Psoas muscle (tissue), 8 donors: ENCODE measurements around the gene KLF13. TPM values are rescaled to one million over a fixed set of nuclear protein-coding genes. Genes with fewer than 3 reads are reported as not detected.

Source experiments
- ATAC-seq, 4 donors: fragments of 200-7000 bp; cut with Tn5 transposase; one replicate each; pipeline ENCODE4 v1.9.1; 2020; ENCODE audit warnings: moderate library complexity in 3 of 4, mild to moderate bottlenecking in 2 of 4
- DNase-seq, 2 donors: peaks; one replicate each; pipeline ENCODE4 v3.0.0-alpha.2; 2020
- H3K27ac ChIP-seq: fragments of 200-600 bp; one replicate; pipeline ENCODE4 v1.8.0; 2022
- H3K27me3 ChIP-seq, 3 donors: fragments of 200-600 bp in 1 of 3; one replicate each; pipeline versions ENCODE4 v1.6.1 to v1.8.0; 2013 to 2022; ENCODE audit warnings: low read length in 2 of 3, mild to moderate bottlenecking in 2 of 3, moderate library complexity in 1 of 3; ENCODE audit not compliant: insufficient read depth in 3 of 3
- H3K36me3 ChIP-seq, 2 donors: fragments of 200-600 bp in 1 of 2; one replicate each; pipeline versions ENCODE4 v1.6.1 to v1.8.0; 2013 to 2022; ENCODE audit warnings: low read depth in 1 of 2, mild to moderate bottlenecking in 1 of 2, moderate library complexity in 1 of 2; ENCODE audit not compliant: insufficient read depth in 1 of 2
- H3K4me1 ChIP-seq: fragments of 200-600 bp; one replicate; pipeline ENCODE4 v1.8.0; 2022
- H3K4me3 ChIP-seq: fragments of 200-600 bp; one replicate; pipeline ENCODE4 v1.8.0; 2022; ENCODE audit warnings: mild to moderate bottlenecking
- H3K9me3 ChIP-seq: fragments of 200-600 bp; one replicate; pipeline ENCODE4 v1.8.0; 2022
- WGBS, 3 donors: extraction: QIAGEN DNeasy Blood & Tissue Kit; methylation state at CpG; one replicate each; pipeline versions ENCODE4 v1.1.6 to v1.1.7; 2013; 5-methylcytosine and 5-hydroxymethylcytosine counted together
- intact Hi-C, 2 donors: fragments of 100-400 bp; cut with DNase I; formaldehyde crosslinking; loops; one replicate each; pipeline versions ENCODE4 v1.11.0 to v1.14.2; 2022
- polyA plus RNA-seq, 3 donors: library from polyadenylated mRNA; stranded (reverse); fragments of 200-250 nt; gene quantifications; one replicate each; pipeline ENCODE4 v1.2.3, GENCODE V29; 2013
- total RNA-seq, 4 donors: library from RNA; stranded (reverse); fragmentation: NEBNext Ultra II Directional in 2 of 4; extraction: Animal tissue kit (Norgen Biotek cat#: 25700) in 2 of 4; gene quantifications; one replicate each; pipeline versions ENCODE4 v1.2.1 to v1.2.4, GENCODE V29; 2021 to 2023
- TF ChIP-seq, protein P1 (sequence below): fragments of 200-600 bp; IDR thresholded peaks from one replicate; pipeline ENCODE4 v1.8.0; 2022; ENCODE audit warnings: antibody characterized with exemption
- donor health status: healthy with polysubstance abuse.
- donor health status: DM: no; HTN: no; CAD: no; lungs with moderate emphysema.
- donor health status: Bipolar disorder and iron deficiency.
- donor health status: healthy.
- donor health status: DM: yes; HTN: yes; CAD: no.
- donor health status: DM: no; HTN: no; CAD: no.
- donor health status: DM: no; HTN: no; CAD: no.
- donor health status: DM: yes; HTN: yes; CAD: no.

The KLF13 gene
- total and polyA plus RNA-seq, 7 donors = 11.9 to 45.6 (median 24.5) TPM

DNA sequence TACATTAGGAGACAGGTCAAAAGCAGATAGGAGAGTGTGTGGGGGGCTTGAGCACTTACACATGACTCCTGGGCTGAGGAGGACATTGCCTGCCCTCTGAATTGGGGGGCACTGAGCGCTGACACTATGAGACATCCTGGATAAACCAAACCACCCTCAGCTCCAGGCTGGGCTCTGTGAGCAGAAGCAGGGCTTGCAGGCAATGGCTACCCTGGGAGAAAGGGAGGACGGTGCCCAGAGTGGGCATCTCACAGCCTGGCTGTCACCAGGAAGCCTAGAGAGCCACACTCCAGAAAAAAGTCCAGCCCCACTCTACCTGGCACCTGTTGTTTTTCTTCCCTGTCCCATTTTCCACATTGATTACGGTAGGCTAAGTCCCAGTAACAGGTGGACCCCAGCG is 8.2 kb upstream of the KLF13 start:
- ATAC-seq (no peak), DNase-seq (no peak)
- Histone ChIP-seq H3K4me3 (no peak overlapping the region), H3K27me3 (peaks cover 0 to 2% (median 0%) of the 10 kb centered on the region in 3 donors), H3K4me1 (no peaks in the 10 kb centered on the region), H3K9me3 (peaks cover 10% of the 10 kb centered on the region), H3K27ac (no peak overlapping the region), H3K36me3 (no peaks in the 10 kb centered on the region)
- WGBS, 3 donors = 79 to 96% (median 83%) methylated on average over 4 of the region's 4 CpGs
- intact Hi-C loops = loop anchor here in 1 of 2 donors (5.0 to 10.0 kb wide), 3 partner anchors 41 to 166 kb away; no protein-coding TSS in a partner anchor
- TF ChIP-seq, protein P1, sequence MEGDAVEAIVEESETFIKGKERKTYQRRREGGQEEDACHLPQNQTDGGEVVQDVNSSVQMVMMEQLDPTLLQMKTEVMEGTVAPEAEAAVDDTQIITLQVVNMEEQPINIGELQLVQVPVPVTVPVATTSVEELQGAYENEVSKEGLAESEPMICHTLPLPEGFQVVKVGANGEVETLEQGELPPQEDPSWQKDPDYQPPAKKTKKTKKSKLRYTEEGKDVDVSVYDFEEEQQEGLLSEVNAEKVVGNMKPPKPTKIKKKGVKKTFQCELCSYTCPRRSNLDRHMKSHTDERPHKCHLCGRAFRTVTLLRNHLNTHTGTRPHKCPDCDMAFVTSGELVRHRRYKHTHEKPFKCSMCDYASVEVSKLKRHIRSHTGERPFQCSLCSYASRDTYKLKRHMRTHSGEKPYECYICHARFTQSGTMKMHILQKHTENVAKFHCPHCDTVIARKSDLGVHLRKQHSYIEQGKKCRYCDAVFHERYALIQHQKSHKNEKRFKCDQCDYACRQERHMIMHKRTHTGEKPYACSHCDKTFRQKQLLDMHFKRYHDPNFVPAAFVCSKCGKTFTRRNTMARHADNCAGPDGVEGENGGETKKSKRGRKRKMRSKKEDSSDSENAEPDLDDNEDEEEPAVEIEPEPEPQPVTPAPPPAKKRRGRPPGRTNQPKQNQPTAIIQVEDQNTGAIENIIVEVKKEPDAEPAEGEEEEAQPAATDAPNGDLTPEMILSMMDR = no peak

DNA sequence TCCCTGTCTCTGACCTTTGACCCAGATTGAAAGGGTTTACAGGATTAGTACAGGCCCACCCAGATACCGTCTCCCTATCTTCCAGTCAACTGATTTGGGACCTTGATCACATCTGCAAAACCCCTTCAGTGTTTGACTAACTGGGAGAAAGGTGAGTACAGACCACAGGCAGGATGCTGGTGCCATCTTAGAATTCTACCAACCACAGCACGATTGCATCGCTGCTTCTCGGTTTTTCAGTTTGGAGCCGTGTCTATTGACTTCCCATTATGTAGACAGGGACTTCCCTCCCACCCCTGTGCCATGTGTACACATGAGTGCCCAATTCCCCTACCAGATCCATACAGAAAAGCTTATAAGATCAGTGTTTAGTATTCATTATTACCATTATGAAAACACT is 6.6 kb upstream of the KLF13 start:
- DNase-seq (no peak), ATAC-seq (no peak)
- H3K27ac ChIP-seq = no peak overlapping the region
- H3K36me3 ChIP-seq = no peaks in the 10 kb centered on the region
- peaks cover 6% of the 10 kb centered on the region for H3K4me1 ChIP-seq
- 80 to 96% (median 83%) methylated on average over 5 of the region's 5 CpGs for WGBS, 3 donors
- H3K4me3 ChIP-seq = no peak overlapping the region
- H3K9me3 ChIP-seq = no peaks in the 10 kb centered on the region
- peaks cover 0 to 2% (median 0%) of the 10 kb centered on the region in 3 donors for H3K27me3 ChIP-seq
- intact Hi-C loops = loop anchor here (5.0 kb wide), 5 partner anchors 53 to 167 kb away; no protein-coding TSS in a partner anchor
- TF ChIP-seq, protein P1 = no peak

DNA sequence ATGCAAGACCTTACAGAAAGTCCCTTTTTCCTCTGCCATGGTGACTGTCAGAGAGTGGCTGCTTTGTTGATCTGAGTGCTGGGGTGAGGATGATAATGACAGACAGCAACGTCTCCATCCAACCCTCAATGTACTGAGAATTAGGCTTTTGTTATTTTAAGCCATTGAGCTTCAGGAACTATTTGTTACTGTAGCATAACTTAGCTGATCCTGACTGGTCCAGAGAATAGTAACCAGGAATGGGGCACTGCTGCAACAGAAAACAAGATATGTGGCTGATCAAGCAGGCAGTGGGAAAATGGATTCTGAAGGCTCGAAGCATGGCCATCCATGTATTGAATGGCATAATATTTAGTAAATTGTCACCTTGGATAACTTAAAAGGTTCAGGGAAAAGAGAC is 5.2 kb upstream of the KLF13 start:
- Histone ChIP-seq H3K4me3 (no peak overlapping the region), H3K4me1 (peaks cover 11% of the 10 kb centered on the region), H3K27me3 (no peaks in the 10 kb centered on the region), H3K9me3 (no peaks in the 10 kb centered on the region), H3K27ac (no peak overlapping the region), H3K36me3 (no peaks in the 10 kb centered on the region)
- TF ChIP-seq, protein P1 = no peak
- ATAC-seq (no peak), DNase-seq (no peak)
- WGBS, 3 donors = 93 to 98% (median 97%) methylated on average over 2 of the region's 2 CpGs
- intact Hi-C loops = loop anchor here (5.0 kb wide), 5 partner anchors 54 to 166 kb away; no protein-coding TSS in a partner anchor

DNA sequence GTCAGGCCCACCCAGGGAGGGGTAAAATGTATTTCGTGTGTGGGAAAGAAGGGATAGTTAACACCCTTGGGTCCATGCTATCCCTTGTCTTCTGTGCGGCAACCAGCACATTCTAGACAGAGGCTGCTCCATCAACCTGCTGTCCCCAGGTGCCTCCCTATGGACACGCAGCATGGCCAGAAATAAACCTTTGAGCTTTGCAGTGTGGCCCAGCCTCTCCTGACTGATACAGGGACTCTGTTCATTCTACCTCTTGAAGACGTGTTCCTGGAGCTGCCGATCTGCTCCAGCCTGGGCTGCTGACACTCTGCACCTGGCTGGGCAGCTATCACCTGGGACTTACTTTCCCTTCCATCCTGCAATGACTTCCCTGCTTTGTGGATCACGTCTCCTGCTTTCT is 4.1 kb upstream of the KLF13 start:
- H3K27ac ChIP-seq = no peak overlapping the region
- TF ChIP-seq, protein P1 = no peak
- DNase-seq = no peak
- H3K36me3 ChIP-seq = no peaks in the 10 kb centered on the region
- H3K9me3 ChIP-seq = no peaks in the 10 kb centered on the region
- no peak for ATAC-seq
- peaks cover 11% of the 10 kb centered on the region for H3K4me1 ChIP-seq
- intact Hi-C loops = loop anchor here (5.0 kb wide), 5 partner anchors 55 to 165 kb away; no protein-coding TSS in a partner anchor
- H3K27me3 ChIP-seq = no peaks in the 10 kb centered on the region
- no peak overlapping the region for H3K4me3 ChIP-seq
- WGBS, 3 donors = 71 to 77% (median 74%) methylated on average over 6 of the region's 6 CpGs

DNA sequence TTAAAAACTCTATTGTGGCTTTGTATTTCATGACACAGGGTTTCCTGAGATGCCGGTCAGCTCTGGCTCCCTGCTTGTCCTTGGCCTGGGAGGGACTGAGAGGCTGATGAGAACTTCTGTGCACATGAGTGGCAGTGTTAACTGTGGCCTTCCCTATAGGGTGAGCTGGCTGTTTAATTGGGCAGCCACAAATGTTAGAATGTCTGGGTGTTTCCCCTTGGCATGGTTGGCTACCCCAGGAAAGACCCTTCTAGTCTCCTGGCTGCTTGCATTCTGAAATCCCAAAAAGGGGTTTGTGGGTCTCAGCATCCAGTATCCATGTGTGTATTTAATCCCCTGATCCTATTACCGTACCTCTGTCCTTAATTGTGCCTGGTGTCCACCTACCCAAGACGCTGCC is 3.0 kb upstream of the KLF13 start:
- H3K4me1 ChIP-seq = peaks cover 15% of the 10 kb centered on the region
- intact Hi-C loops = loop anchor here (5.0 kb wide), 5 partner anchors 56 to 164 kb away; no protein-coding TSS in a partner anchor
- H3K27ac ChIP-seq = no peak overlapping the region
- H3K9me3 ChIP-seq = no peaks in the 10 kb centered on the region
- TF ChIP-seq, protein P1 = no peak
- WGBS, 3 donors = 83 to 88% (median 87%) methylated on average over 3 of the region's 3 CpGs
- H3K4me3 ChIP-seq = no peak overlapping the region
- no peaks in the 10 kb centered on the region for H3K27me3 ChIP-seq
- DNase-seq (no peak), ATAC-seq (no peak)
- no peaks in the 10 kb centered on the region for H3K36me3 ChIP-seq
